Retinal pigment epithelial cell (primary cell): Measurements from ENCODE around the gene RSPH1.
"Not testable (repeated sequence)": the region's sequence is repeated elsewhere in the genome, so short reads cannot be mapped to it uniquely, and the experiment has no call there.

Experiments used
- DNase-seq: peaks from one replicate; pipeline ENCODE4 v3.0.0-alpha.2; 2010; ENCODE audit warnings: low read depth
- H3K4me3 ChIP-seq: 2 replicates; pipeline ENCODE4 v1.5.1; 2011; ENCODE audit warnings: mild to moderate bottlenecking, low read length, control low read depth, moderate library complexity
- TF ChIP-seq, protein P1 (sequence below): conservative IDR thresholded peaks from 2 replicates; pipeline ENCODE4 v1.5.1; 2011; ENCODE audit warnings: low read depth, low read length, control low read depth, inconsistent platforms

The RSPH1 gene

DNA sequence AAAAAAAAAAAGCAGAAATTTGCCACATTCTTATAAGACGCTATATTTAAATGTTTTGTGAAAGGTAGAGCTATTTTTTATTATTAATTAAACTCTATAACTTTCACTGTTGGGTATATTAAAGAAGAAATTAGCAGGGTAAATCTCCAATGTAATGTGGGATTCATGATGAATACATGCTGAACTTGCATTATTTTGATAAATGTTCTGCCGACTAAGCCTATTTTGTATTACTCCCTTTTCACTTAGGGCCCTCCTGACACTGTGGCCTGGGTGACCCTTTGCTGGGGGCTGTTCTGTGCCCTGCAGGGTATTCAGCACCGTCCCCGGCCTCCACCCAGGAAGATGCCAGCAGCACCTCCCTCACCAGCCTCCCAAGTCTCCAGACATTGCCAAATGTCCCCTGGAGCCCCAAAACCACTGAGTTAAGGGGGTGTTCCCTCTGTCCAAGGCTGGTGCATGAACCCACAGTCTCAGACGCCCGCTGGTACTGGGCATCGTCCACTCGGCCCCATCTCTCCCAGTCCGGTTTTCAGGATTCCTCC is 22.5 kb downstream of the RSPH1 start:
- TF ChIP-seq, protein P1, sequence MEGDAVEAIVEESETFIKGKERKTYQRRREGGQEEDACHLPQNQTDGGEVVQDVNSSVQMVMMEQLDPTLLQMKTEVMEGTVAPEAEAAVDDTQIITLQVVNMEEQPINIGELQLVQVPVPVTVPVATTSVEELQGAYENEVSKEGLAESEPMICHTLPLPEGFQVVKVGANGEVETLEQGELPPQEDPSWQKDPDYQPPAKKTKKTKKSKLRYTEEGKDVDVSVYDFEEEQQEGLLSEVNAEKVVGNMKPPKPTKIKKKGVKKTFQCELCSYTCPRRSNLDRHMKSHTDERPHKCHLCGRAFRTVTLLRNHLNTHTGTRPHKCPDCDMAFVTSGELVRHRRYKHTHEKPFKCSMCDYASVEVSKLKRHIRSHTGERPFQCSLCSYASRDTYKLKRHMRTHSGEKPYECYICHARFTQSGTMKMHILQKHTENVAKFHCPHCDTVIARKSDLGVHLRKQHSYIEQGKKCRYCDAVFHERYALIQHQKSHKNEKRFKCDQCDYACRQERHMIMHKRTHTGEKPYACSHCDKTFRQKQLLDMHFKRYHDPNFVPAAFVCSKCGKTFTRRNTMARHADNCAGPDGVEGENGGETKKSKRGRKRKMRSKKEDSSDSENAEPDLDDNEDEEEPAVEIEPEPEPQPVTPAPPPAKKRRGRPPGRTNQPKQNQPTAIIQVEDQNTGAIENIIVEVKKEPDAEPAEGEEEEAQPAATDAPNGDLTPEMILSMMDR = no peak
- H3K4me3 ChIP-seq = no peak overlapping the region
- DNase-seq = no peak

DNA sequence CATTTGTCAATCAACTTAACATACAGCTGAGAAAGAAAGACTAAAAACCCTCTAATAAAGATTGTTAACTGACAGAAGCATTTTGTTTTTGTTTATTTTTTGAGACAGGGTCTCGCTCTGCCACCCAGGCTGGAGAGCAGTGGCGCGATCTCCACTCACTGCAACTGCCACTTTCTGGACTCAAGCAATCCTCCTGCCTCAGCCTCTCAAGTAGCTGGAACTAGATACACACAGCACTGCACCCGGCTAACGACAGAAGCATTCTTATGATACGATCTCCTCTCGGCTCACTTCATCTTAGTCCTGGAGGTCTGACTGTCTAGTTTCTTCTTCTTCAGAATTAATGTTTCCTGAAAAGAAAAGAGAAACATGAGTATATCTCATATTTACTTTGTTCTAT is 23.5 kb downstream of the RSPH1 start:
- DNase-seq = no peak
- H3K4me3 ChIP-seq = no peak overlapping the region
- TF ChIP-seq, protein P1 = no peak

DNA sequence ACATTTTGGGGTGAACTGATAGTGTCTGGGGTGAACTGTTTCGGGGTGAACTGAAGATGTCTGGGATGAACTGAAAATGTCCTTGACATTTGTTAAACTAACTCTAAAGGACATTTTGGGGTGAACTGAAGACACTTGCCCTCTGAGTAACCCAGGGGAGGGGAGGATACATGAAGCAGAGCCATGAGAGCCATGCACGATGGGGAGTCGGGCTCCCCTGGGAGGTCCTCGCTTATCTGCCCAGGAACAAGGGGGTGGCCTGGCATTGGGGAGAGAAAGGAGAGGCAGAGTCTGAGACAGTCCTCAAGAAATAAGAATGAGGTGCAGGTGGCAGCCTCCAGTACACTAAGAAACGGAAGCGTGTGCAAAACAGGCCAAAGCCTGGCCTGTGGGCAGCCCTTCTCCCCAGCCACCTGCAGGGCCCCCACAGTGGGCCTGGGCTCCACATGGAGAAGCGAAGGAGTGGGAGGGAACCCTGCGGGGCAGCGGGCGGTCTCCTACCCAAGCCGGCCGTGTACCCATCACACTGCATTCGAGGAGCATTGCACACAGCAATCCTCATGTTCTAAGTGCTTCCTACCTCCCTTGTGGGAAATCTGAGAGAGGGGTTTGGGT is 24.2 kb downstream of the RSPH1 start:
- no peak for DNase-seq
- TF ChIP-seq, protein P1 = no peak
- no peak overlapping the region for H3K4me3 ChIP-seq

DNA sequence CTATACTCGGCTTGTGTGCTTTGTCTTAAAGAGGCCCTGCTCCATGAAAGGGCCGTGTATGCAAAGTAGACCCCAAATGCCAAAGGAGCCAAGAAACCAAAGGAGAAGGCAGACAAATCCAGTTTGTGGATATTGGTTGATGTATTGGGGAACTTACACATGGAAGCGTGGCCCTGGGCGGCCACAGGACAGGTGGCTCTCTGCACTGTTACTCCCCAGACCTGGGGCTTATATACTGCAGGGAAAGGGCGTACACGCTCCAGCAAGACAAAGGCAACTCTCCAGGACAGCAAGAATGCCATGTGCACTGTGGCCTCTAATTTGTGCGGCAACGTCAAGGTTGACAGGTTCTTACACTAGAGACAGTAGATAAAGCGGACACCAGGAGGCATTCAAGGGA is 24.8 kb downstream of the RSPH1 start:
- no peak for DNase-seq
- H3K4me3 ChIP-seq = no peak overlapping the region
- TF ChIP-seq, protein P1 = no peak

DNA sequence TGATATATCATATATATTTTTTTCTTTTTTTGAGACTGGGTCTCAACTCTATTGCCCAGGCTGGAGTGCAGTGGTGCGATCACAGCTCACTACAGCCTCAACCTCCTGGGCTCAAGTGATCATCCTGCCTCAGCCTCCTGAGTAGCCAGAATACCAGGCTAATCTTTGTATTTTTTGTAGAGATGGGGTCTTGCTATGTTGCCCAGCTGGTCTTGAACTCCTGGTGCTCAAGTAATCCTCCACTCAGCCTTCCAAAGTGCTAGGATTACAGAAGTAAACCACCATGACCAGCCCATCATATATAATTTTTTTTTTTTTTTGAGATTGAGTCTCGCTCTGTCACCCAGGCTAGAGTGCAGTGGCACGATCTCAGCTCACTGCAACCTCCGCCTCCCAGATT is 26.3 kb downstream of the RSPH1 start:
- not testable (repeated sequence) for H3K4me3 ChIP-seq, DNase-seq

DNA sequence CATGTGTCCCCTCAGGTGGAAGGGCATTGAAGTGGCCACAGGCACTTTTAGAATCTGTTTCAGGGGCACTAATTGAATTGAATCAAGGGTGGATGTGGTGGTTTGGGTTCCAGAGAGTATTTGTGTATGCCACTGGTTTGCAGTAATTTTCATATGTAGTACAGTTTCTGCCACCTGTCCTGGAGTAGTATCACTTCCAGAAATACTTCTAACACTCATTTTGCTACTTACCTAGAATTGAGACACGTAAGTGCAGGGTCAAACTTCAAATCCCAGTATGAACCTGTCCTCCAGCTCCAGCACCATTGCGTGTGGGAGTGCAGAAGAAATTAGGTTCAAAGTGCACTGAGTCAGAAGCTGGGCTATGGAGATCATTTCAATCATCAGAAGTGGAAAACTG is 26.8 kb downstream of the RSPH1 start:
- no peak for DNase-seq
- TF ChIP-seq, protein P1 = no peak
- H3K4me3 ChIP-seq = no peak overlapping the region

DNA sequence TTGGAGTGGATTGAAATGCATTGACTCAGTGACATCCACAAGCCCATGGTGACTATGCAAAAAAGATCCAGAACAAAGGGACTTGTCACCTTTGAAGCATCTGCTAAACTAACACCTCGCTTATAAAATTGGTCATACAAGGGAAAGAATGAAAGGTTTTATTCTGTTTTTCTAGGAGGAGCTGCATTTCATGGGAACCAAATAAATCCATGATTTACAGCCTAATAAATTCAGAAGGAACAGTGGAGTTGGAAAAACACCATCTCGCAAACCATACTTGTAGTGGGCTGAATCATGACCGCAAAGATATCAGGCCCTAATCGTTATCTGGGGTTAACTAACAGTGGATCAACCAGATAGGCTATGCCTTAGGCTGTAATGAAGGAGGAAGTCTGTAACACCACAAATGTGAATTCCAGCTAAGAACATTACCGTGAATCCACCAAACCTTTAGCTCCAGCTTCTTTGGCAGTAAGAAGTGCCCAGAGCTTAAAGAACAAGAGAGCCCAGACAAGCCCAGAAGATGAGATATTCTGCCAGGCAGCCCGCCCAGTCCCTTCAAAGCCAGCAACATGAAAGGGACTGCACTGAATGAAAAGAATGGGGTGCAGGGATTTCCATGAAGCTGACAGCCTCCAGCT is 27.4 kb downstream of the RSPH1 start:
- no peak overlapping the region for H3K4me3 ChIP-seq
- no peak for DNase-seq
- TF ChIP-seq, protein P1 = no peak
